Endometrial microvascular endothelial cells (primary cell): ENCODE data around the gene BEAN1. TPM values are rescaled to one million over a fixed set of nuclear protein-coding genes. Genes with fewer than 3 reads are reported as not detected.
"Not testable (repeated sequence)": the region's sequence is repeated elsewhere in the genome, so short reads cannot be mapped to it uniquely, and the experiment has no call there.

Experiments used
- in situ Hi-C: cut with HindIII; loops from 2 replicates; pipeline ENCODE4 v1.10.0; 2017; ENCODE audit warnings: low sequenced_read_pairs, low pct_unique_long_range_greater_than_20kb; ENCODE audit errors: inconsistent ontology term
- total RNA-seq: library from RNA; depleted of rRNA; stranded (reverse); fragments of >200 nt; gene quantifications from one replicate; pipeline ENCODE4 v1.2.3, GENCODE V29; 2015; ENCODE audit errors: inconsistent ontology term

Gene BEAN1
- total RNA-seq, 1 donor from 2014 or later: not detected

GRCh38 chr16:66512272-66513110, 85.4 kb downstream of the BEAN1 start:
- in situ Hi-C loops: no loop called here

GRCh38 chr16:66513111-66513723, 86.1 kb downstream of the BEAN1 start:
- in situ Hi-C loops: no loop called here

GRCh38 chr16:66514391-66514790, 87.3 kb downstream of the BEAN1 start:
- in situ Hi-C loops: not testable (repeated sequence)

GRCh38 chr16:66514980-66515595, 88.0 kb downstream of the BEAN1 start:
- in situ Hi-C loops: not testable (repeated sequence)

GRCh38 chr16:66515596-66516508, 88.8 kb downstream of the BEAN1 start:
- in situ Hi-C loops: no loop called here

- in situ Hi-C loops: no loop called here
These were observed 89.4 kb downstream of the BEAN1 start for GRCh38 chr16:66516509-66516807.

GRCh38 chr16:66516808-66517585, 89.9 kb downstream of the BEAN1 start:
- in situ Hi-C loops: no loop called here

- in situ Hi-C loops: no loop called here
These were observed 90.6 kb downstream of the BEAN1 start for GRCh38 chr16:66517586-66518263.

- in situ Hi-C loops: loop anchor here (5.0 kb wide), 1 partner anchor 63 kb away; no protein-coding TSS in a partner anchor
These were observed 92.6 kb downstream of the BEAN1 start for GRCh38 chr16:66519482-66520373.

GRCh38 chr16:66520406-66521170, 93.5 kb downstream of the BEAN1 start:
- in situ Hi-C loops: loop anchor here (5.0 kb wide), 1 partner anchor 62 kb away; no protein-coding TSS in a partner anchor

GRCh38 chr16:66521252-66521713, 94.2 kb downstream of the BEAN1 start:
- in situ Hi-C loops: loop anchor here (5.0 kb wide), 1 partner anchor 61 kb away; no protein-coding TSS in a partner anchor

GRCh38 chr16:66521951-66522771, 95.1 kb downstream of the BEAN1 start:
- in situ Hi-C loops: loop anchor here (5.0 kb wide), 1 partner anchor 60 kb away; no protein-coding TSS in a partner anchor

GRCh38 chr16:66522816-66523590, 95.9 kb downstream of the BEAN1 start:
- in situ Hi-C loops: loop anchor here (5.0 kb wide), 1 partner anchor 59 kb away; no protein-coding TSS in a partner anchor

- in situ Hi-C loops: loop anchor here (5.0 kb wide), 1 partner anchor 58 kb away; no protein-coding TSS in a partner anchor
These were observed 96.8 kb downstream of the BEAN1 start for GRCh38 chr16:66523861-66524354.
